Panc1 (cell line): ENCODE measurements around the gene LRP3. TPM values are rescaled to one million over a fixed set of nuclear protein-coding genes. Genes with fewer than 3 reads are reported as not detected.

ENCODE experiments used
- ATAC-seq: fragments of 200-7000 bp; cut with Tn5 transposase; 2 replicates; pipeline ENCODE4 v1.9.1; 2020; ENCODE audit warnings: mild to moderate bottlenecking, moderate library complexity
- BruUV-seq: library from RNA; stranded (reverse); fragments of 400-500 nt; replicated peaks from 2 replicates; lab custom pipeline; 2021; lab: Mats Ljungman, UMichigan
- CTCF ChIA-PET: fragments of 300-600 bp; sonication (Branson Sonifier 250); formaldehyde crosslinking; loops from one replicate; lab custom pipeline; 2022; ENCODE audit warnings: antibody characterized with exemption; lab: Charles Lee
- POLR2A ChIA-PET: fragments of 300-600 bp; sonication (Branson Sonifier 250); formaldehyde crosslinking; loops from one replicate; lab custom pipeline; 2022; ENCODE audit warnings: antibody characterized with exemption; lab: Charles Lee
- DNase-seq: peaks from one replicate; pipeline ENCODE4 v3.0.0-alpha.2; 2010; ENCODE audit warnings: low read depth, low spot score
- H3K27ac ChIP-seq: 2 replicates; pipeline ENCODE4 v1.5.1; 2011; ENCODE audit warnings: mild to moderate bottlenecking, low read length, inconsistent platforms
- H3K27me3 ChIP-seq: fragments of 200-500 bp; sonication (Bioruptor generic); 2 replicates; pipeline ENCODE4 v1.6.0; 2014; ENCODE audit warnings: low read length, inconsistent platforms; ENCODE audit not compliant: control insufficient read depth, insufficient read depth
- H3K36me3 ChIP-seq: fragments of 200-500 bp; sonication (Bioruptor generic); 2 replicates; pipeline ENCODE4 v1.5.1; 2014; ENCODE audit warnings: inconsistent platforms, mild to moderate bottlenecking, low read length, moderate library complexity; ENCODE audit not compliant: control insufficient read depth, insufficient read depth
- H3K4me1 ChIP-seq: 2 replicates; pipeline ENCODE4 v1.5.1; 2011; ENCODE audit warnings: inconsistent platforms, mild to moderate bottlenecking, low read length, moderate library complexity; ENCODE audit not compliant: control insufficient read depth, insufficient read depth
- H3K4me3 ChIP-seq, 2 experiments: 2 replicates each; pipeline ENCODE4 v1.5.1; 2011 to 2012; ENCODE audit warnings: low read depth in 2 of 2, low read length in 2 of 2, mild to moderate bottlenecking in 2 of 2, inconsistent platforms in 1 of 2, moderate library complexity in 1 of 2
- H3K9me3 ChIP-seq: fragments of 200-500 bp; sonication (Bioruptor generic); 2 replicates; pipeline ENCODE4 v1.5.1; 2014; ENCODE audit warnings: low read depth, mild to moderate bottlenecking, inconsistent platforms, low read length, moderate library complexity; ENCODE audit not compliant: control insufficient read depth, insufficient read depth
- CTCF ChIP-seq: fragments of 450-650 bp; IDR thresholded peaks from 2 replicates; pipeline ENCODE4 v1.5.1; 2017; ENCODE audit warnings: mild to moderate bottlenecking
- POLR2AphosphoS5 ChIP-seq: IDR thresholded peaks from 2 replicates; pipeline ENCODE4 v1.6.1; 2012; ENCODE audit warnings: mild to moderate bottlenecking, low read depth, low read length, moderate library complexity
- REST ChIP-seq, 2 experiments: IDR thresholded peaks; 2 replicates each; pipeline ENCODE4 v1.6.1; 2011 to 2012; ENCODE audit warnings: low read depth in 2 of 2, control low read depth in 1 of 2, low read length in 1 of 2, mild to moderate bottlenecking in 1 of 2, moderate library complexity in 1 of 2; ENCODE audit not compliant: insufficient read depth in 1 of 2
- SIN3A ChIP-seq: IDR thresholded peaks from 2 replicates; pipeline ENCODE4 v1.6.1; 2012; ENCODE audit warnings: low read depth, mild to moderate bottlenecking, low read length, moderate library complexity, borderline replicate concordance; ENCODE audit not compliant: insufficient read depth
- TCF7L2 ChIP-seq: IDR thresholded peaks from 2 replicates; pipeline ENCODE4 v1.6.1; 2011; ENCODE audit warnings: mild to moderate bottlenecking, low read depth, low read length, inconsistent platforms
- in situ Hi-C: cut with HindIII; loops from 2 replicates; pipeline ENCODE4 v1.10.0; 2016; ENCODE audit warnings: low sequenced_read_pairs, low pct_unique_long_range_greater_than_20kb
- intact Hi-C: fragments of 100-400 bp; cut with micrococcal nuclease; formaldehyde crosslinking; loops from one replicate; pipeline ENCODE4 v1.10.0; 2022; ENCODE audit not compliant: unreplicated experiment
- total RNA-seq: library from RNA; stranded (reverse); gene quantifications from one replicate; pipeline ENCODE4 v1.2.1, GENCODE V29; 2021; ENCODE audit not compliant: unreplicated experiment

LRP3 gene
- total RNA-seq, 1 experiment from 2014 or later = 28.6 TPM

- TF ChIP-seq TCF7L2 (no peak), SIN3A (no peak), REST (IDR thresholded peaks at IDR 0.05; ENCODE audit: insufficient read depth in 1 of 2, low read depth in 2 of 2, low read length in 1 of 2) (no peak), CTCF (no peak), POLR2AphosphoS5 (no peak)
- CTCF ChIA-PET = no interaction called here
- Histone ChIP-seq H3K27ac (no peak overlapping the region), H3K4me1 (no peaks in the 10 kb centered on the region), H3K36me3 (no peaks in the 10 kb centered on the region), H3K27me3 (no peaks in the 10 kb centered on the region), H3K4me3 (no peak overlapping the region), H3K9me3 (no peaks in the 10 kb centered on the region)
- in situ Hi-C loops = no loop called here
- no TSS peak for BruUV-seq
- ATAC-seq = no peak
- DNase-seq = no peak
- POLR2A ChIA-PET = no interaction called here
- intact Hi-C loops = no loop called here
These were observed 11.0 kb downstream of the LRP3 start for GRCh38 chr19:33205110-33205509.

- in situ Hi-C loops = no loop called here
- ChIA-PET POLR2A (no interaction called here), CTCF (no interaction called here)
- H3K27me3 ChIP-seq = no peaks in the 10 kb centered on the region
- no peaks in the 10 kb centered on the region for H3K36me3 ChIP-seq
- ATAC-seq (no peak), DNase-seq (no peak)
- BruUV-seq = no TSS peak
- no peak overlapping the region for H3K4me3 ChIP-seq
- H3K9me3 ChIP-seq = no peaks in the 10 kb centered on the region
- TF ChIP-seq SIN3A (no peak), TCF7L2 (no peak), REST (IDR thresholded peaks at IDR 0.05; ENCODE audit: insufficient read depth in 1 of 2, low read depth in 2 of 2, low read length in 1 of 2) (no peak), CTCF (no peak), POLR2AphosphoS5 (no peak)
- H3K4me1 ChIP-seq = no peaks in the 10 kb centered on the region
- intact Hi-C loops = no loop called here
- no peak overlapping the region for H3K27ac ChIP-seq
These were observed 11.6 kb downstream of the LRP3 start for GRCh38 chr19:33205531-33206260.
